Measurements from ENCODE around the gene HABP2.

GRCh38 chr10:113518816-113519591 lies 33.8 kb upstream of the HABP2 start:
- TF ChIP-seq CTCF (IDR thresholded peaks at IDR 0.05; ENCODE audit: poor library complexity, severe bottlenecking), result no peak
- TF ChIP-seq EP300 (conservative IDR thresholded peaks at IDR 0.05; ENCODE audit: poor library complexity, severe bottlenecking), result no peak
- no peak for TF ChIP-seq EZH2 (IDR thresholded peaks at IDR 0.05; ENCODE audit: borderline replicate concordance, insufficient read depth, low read length, poor library complexity, severe bottlenecking)
